Trophoblast cell (in vitro differentiated cells and primary cell): Measurements from ENCODE around the gene INKA2.
A peak's percentile ranks its signal among the peaks of the same experiment; 100 is the strongest.

Experiments used
- DNase-seq, 2 donors: peaks; one replicate each; pipeline ENCODE4 v3.0.0-alpha.2; 2016
- H2AFZ ChIP-seq: 2 replicates; pipeline ENCODE4 v1.6.1; 2013; ENCODE audit warnings: low read length, moderate library complexity, mild to moderate bottlenecking; ENCODE audit not compliant: insufficient read depth, poor library complexity
- H2AK5ac ChIP-seq: 2 replicates; pipeline ENCODE4 v1.6.1; 2013; ENCODE audit warnings: mild to moderate bottlenecking, low read length
- H2BK120ac ChIP-seq: 2 replicates; pipeline ENCODE4 v1.6.1; 2013; ENCODE audit warnings: low read length, mild to moderate bottlenecking, moderate library complexity; ENCODE audit not compliant: insufficient read depth, poor library complexity
- H2BK12ac ChIP-seq: 2 replicates; pipeline ENCODE4 v1.6.1; 2013; ENCODE audit warnings: mild to moderate bottlenecking, low read length, moderate library complexity
- H2BK5ac ChIP-seq: 2 replicates; pipeline ENCODE4 v1.6.1; 2013; ENCODE audit warnings: low read length, low read depth, moderate library complexity, mild to moderate bottlenecking; ENCODE audit not compliant: poor library complexity
- H3K14ac ChIP-seq: 2 replicates; pipeline ENCODE4 v1.6.1; 2013; ENCODE audit warnings: mild to moderate bottlenecking, low read length
- H3K18ac ChIP-seq: 2 replicates; pipeline ENCODE4 v1.6.1; 2013; ENCODE audit warnings: mild to moderate bottlenecking, low read length
- H3K23ac ChIP-seq: 2 replicates; pipeline ENCODE4 v1.6.1; 2013; ENCODE audit warnings: low read length
- H3K27ac ChIP-seq: 2 replicates; pipeline ENCODE4 v1.5.1; 2013; ENCODE audit warnings: low read depth, mild to moderate bottlenecking, inconsistent platforms, low read length, moderate library complexity
- H3K27me3 ChIP-seq: 2 replicates; pipeline ENCODE4 v1.6.1; 2013; ENCODE audit warnings: inconsistent platforms, mild to moderate bottlenecking, low read length, moderate library complexity; ENCODE audit not compliant: insufficient read depth
- H3K36me3 ChIP-seq, 2 experiments: 1 replicate in 1 of 2; 2 replicates in 1 of 2; pipeline ENCODE4 v1.6.1; 2013; ENCODE audit warnings: low read length in 2 of 2, mild to moderate bottlenecking in 2 of 2, moderate library complexity in 1 of 2; ENCODE audit not compliant: insufficient read depth in 2 of 2, control insufficient read depth in 1 of 2
- H3K4ac ChIP-seq: 2 replicates; pipeline ENCODE4 v1.6.1; 2013; ENCODE audit warnings: low read depth, mild to moderate bottlenecking, low read length, moderate library complexity
- H3K4me1 ChIP-seq, 2 experiments: 1 replicate in 1 of 2; 2 replicates in 1 of 2; pipeline ENCODE4 v1.6.1; 2013; ENCODE audit warnings: low read length in 2 of 2, mild to moderate bottlenecking in 2 of 2, moderate library complexity in 1 of 2; ENCODE audit not compliant: insufficient read depth in 2 of 2, control insufficient read depth in 1 of 2
- H3K4me2 ChIP-seq: 2 replicates; pipeline ENCODE4 v1.6.1; 2013; ENCODE audit warnings: inconsistent platforms, mild to moderate bottlenecking, low read length, moderate library complexity
- H3K4me3 ChIP-seq: 2 replicates; pipeline ENCODE4 v1.5.1; 2013; ENCODE audit warnings: mild to moderate bottlenecking, low read depth, low read length, inconsistent platforms
- H3K79me1 ChIP-seq: one replicate; pipeline ENCODE4 v1.6.1; 2013; ENCODE audit warnings: low read length
- H3K79me2 ChIP-seq: 2 replicates; pipeline ENCODE4 v1.6.1; 2013; ENCODE audit warnings: low read length, mild to moderate bottlenecking; ENCODE audit not compliant: control insufficient read depth, insufficient read depth, poor library complexity
- H3K9ac ChIP-seq: 2 replicates; pipeline ENCODE4 v1.6.1; 2013; ENCODE audit warnings: mild to moderate bottlenecking, low read length
- H3K9me3 ChIP-seq: 2 replicates; pipeline ENCODE4 v1.6.1; 2013; ENCODE audit warnings: low read depth, mild to moderate bottlenecking, control low read depth, inconsistent platforms, low read length; ENCODE audit not compliant: insufficient read depth
- H4K12ac ChIP-seq: 2 replicates; pipeline ENCODE4 v1.6.1; 2013; ENCODE audit warnings: low read depth, mild to moderate bottlenecking, low read length, moderate library complexity
- H4K8ac ChIP-seq: 2 replicates; pipeline ENCODE4 v1.6.1; 2013; ENCODE audit warnings: low read depth, mild to moderate bottlenecking, low read length, moderate library complexity
- H4K91ac ChIP-seq: one replicate; pipeline ENCODE4 v1.6.1; 2013; ENCODE audit warnings: low read depth, mild to moderate bottlenecking, low read length, moderate library complexity
- WGBS: extraction: QIAGEN DNeasy Blood & Tissue Kit; methylation state at CpG from one replicate; pipeline ENCODE4 v1.1.7; 2013; ENCODE audit warnings: missing lambda C conversion rate; ENCODE audit not compliant: insufficient read length, insufficient coverage; ENCODE audit errors: extremely low coverage; 5-methylcytosine and 5-hydroxymethylcytosine counted together

INKA2 gene

GRCh38 chr1:111707906-111708305 is 31.3 kb downstream of the INKA2 start:
- Histone ChIP-seq H3K27me3 (no peaks in the 10 kb centered on the region), H4K12ac (no peak overlapping the region), H4K8ac (no peak overlapping the region), H4K91ac (no peak overlapping the region), H2BK12ac (no peak overlapping the region), H3K9me3 (no peaks in the 10 kb centered on the region), H3K9ac (no peak overlapping the region), H3K79me2 (no peaks in the 10 kb centered on the region), H3K4ac (no peak overlapping the region), H2AK5ac (no peak overlapping the region), H2AFZ (no peak overlapping the region), H2BK120ac (no peak overlapping the region), H3K27ac (no peak overlapping the region), H3K79me1 (no peaks in the 10 kb centered on the region), H3K14ac (no peak overlapping the region), H3K36me3 (peaks cover 5 to 11% of the 10 kb centered on the region in 2 experiments), H3K23ac (no peak overlapping the region), H3K4me3 (no peak overlapping the region), H3K18ac (no peak overlapping the region), H3K4me1 (peaks cover 0 to 2% of the 10 kb centered on the region in 2 experiments), H3K4me2 (no peak overlapping the region), H2BK5ac (no peak overlapping the region)
- no peak for DNase-seq
- WGBS, result no CpG with 5 or more reads among the region's 9 CpGs

- WGBS, result no CpG with 5 or more reads among the region's 2 CpGs
These were observed 32.3 kb downstream of the INKA2 start for GRCh38 chr1:111706921-111707320.

GRCh38 chr1:111705841-111706240 is 33.4 kb downstream of the INKA2 start:
- no peak overlapping the region for H4K91ac ChIP-seq
- H3K4me3 ChIP-seq, result no peak overlapping the region
- peaks cover 0 to 2% of the 10 kb centered on the region in 2 experiments for H3K4me1 ChIP-seq
- no peak overlapping the region for H2BK12ac ChIP-seq
- H3K23ac ChIP-seq, result no peak overlapping the region
- no peak overlapping the region for H3K27ac ChIP-seq
- no peak overlapping the region for H2BK5ac ChIP-seq
- no peaks in the 10 kb centered on the region for H3K27me3 ChIP-seq
- H3K9me3 ChIP-seq, result no peaks in the 10 kb centered on the region
- no peak overlapping the region for H2AFZ ChIP-seq
- no CpG with 5 or more reads among the region's 3 CpGs for WGBS
- H3K36me3 ChIP-seq, result peaks cover 7 to 12% of the 10 kb centered on the region in 2 experiments
- H3K4me2 ChIP-seq, result no peak overlapping the region
- no peak overlapping the region for H4K8ac ChIP-seq
- no peak overlapping the region for H3K18ac ChIP-seq
- no peak overlapping the region for H2AK5ac ChIP-seq
- no peak overlapping the region for H4K12ac ChIP-seq
- no peak overlapping the region for H3K9ac ChIP-seq
- H2BK120ac ChIP-seq, result no peak overlapping the region
- H3K79me1 ChIP-seq, result no peaks in the 10 kb centered on the region
- no peak overlapping the region for H3K14ac ChIP-seq
- no peak for DNase-seq
- H3K4ac ChIP-seq, result no peak overlapping the region
- no peaks in the 10 kb centered on the region for H3K79me2 ChIP-seq

More at GRCh38 chr1:111706921-111707320, 32.3 kb downstream of the INKA2 start:
- no peak overlapping the region for H3K23ac ChIP-seq
- no peak overlapping the region for H3K27ac ChIP-seq
- H3K79me2 ChIP-seq, result no peaks in the 10 kb centered on the region
- no peak for DNase-seq
- no peaks in the 10 kb centered on the region for H3K79me1 ChIP-seq
- peaks cover 0 to 2% of the 10 kb centered on the region in 2 experiments for H3K4me1 ChIP-seq
- H3K4me3 ChIP-seq, result no peak overlapping the region
- H2AK5ac ChIP-seq, result no peak overlapping the region
- H4K91ac ChIP-seq, result no peak overlapping the region
- H3K4ac ChIP-seq, result no peak overlapping the region
- no peak overlapping the region for H2AFZ ChIP-seq
- H3K14ac ChIP-seq, result no peak overlapping the region
- no peak overlapping the region for H4K12ac ChIP-seq
- no peak overlapping the region for H3K9ac ChIP-seq
- no peak overlapping the region for H4K8ac ChIP-seq
- H3K4me2 ChIP-seq, result no peak overlapping the region
- no peak overlapping the region for H2BK5ac ChIP-seq
- H3K18ac ChIP-seq, result no peak overlapping the region
- no peaks in the 10 kb centered on the region for H3K9me3 ChIP-seq
- no peak overlapping the region for H2BK120ac ChIP-seq
- no peak overlapping the region for H2BK12ac ChIP-seq
- H3K36me3 ChIP-seq, result peaks cover 5 to 14% of the 10 kb centered on the region in 2 experiments
- no peaks in the 10 kb centered on the region for H3K27me3 ChIP-seq

- DNase-seq, result peak; percentile 45 to 75
- Histone ChIP-seq H3K27me3 (no peaks in the 10 kb centered on the region), H4K8ac (no peak overlapping the region), H3K36me3 (peaks cover 10 to 11% of the 10 kb centered on the region in 2 experiments), H4K12ac (no peak overlapping the region), H3K79me1 (no peaks in the 10 kb centered on the region), H2AFZ (no peak overlapping the region), H3K14ac (no peak overlapping the region), H3K4ac (no peak overlapping the region), H3K27ac (no peak overlapping the region), H2BK5ac (no peak overlapping the region), H3K79me2 (no peaks in the 10 kb centered on the region), H3K4me3 (no peak overlapping the region), H2BK12ac (no peak overlapping the region), H3K18ac (no peak overlapping the region), H3K4me1 (peaks cover 0 to 2% of the 10 kb centered on the region in 2 experiments), H3K9ac (no peak overlapping the region), H4K91ac (no peak overlapping the region), H2BK120ac (no peak overlapping the region), H3K9me3 (no peaks in the 10 kb centered on the region), H3K4me2 (no peak overlapping the region), H2AK5ac (no peak overlapping the region), H3K23ac (no peak overlapping the region)
These were observed 34.4 kb downstream of the INKA2 start for GRCh38 chr1:111704776-111705175.
